Smooth muscle cell (in vitro differentiated cells): ENCODE results near the gene DCTD. TPM values are rescaled to one million over a fixed set of nuclear protein-coding genes. Genes with fewer than 3 reads are reported as not detected.

Experiments
- DNase-seq: peaks from one replicate; lab custom pipeline; 2025; ENCODE audit not compliant: unreplicated experiment; lab: John Stamatoyannopoulos, UW
- H2AFZ ChIP-seq: fragments of 200-600 bp; sonication (generic); 2 replicates; pipeline ENCODE4 v1.6.0; 2016; ENCODE audit warnings: antibody characterized with exemption, low read depth, mild to moderate bottlenecking
- H3F3A ChIP-seq: fragments of 200-600 bp; sonication (generic); 2 replicates; pipeline ENCODE4 v1.6.0; 2017; ENCODE audit warnings: antibody characterized with exemption, low read depth
- H3K27ac ChIP-seq: fragments of 200-600 bp; sonication (generic); 2 replicates; pipeline ENCODE4 v1.5.1; 2016; ENCODE audit warnings: low read depth, mild to moderate bottlenecking
- H3K27me3 ChIP-seq: fragments of 200-600 bp; sonication (generic); 2 replicates; pipeline ENCODE4 v1.6.1; 2016; ENCODE audit warnings: low read depth, mild to moderate bottlenecking
- H3K36me3 ChIP-seq: fragments of 200-600 bp; sonication (generic); 2 replicates; pipeline ENCODE4 v1.5.1; 2016; ENCODE audit warnings: low read depth
- H3K4me1 ChIP-seq: fragments of 200-600 bp; sonication (generic); 2 replicates; pipeline ENCODE4 v1.5.1; 2016; ENCODE audit warnings: low read depth
- H3K4me2 ChIP-seq: fragments of 200-600 bp; sonication (generic); 2 replicates; pipeline ENCODE4 v1.6.0; 2016; ENCODE audit warnings: mild to moderate bottlenecking
- H3K4me3 ChIP-seq: fragments of 200-600 bp; sonication (generic); 2 replicates; pipeline ENCODE4 v1.5.1; 2016; ENCODE audit warnings: mild to moderate bottlenecking
- H3K79me2 ChIP-seq: fragments of 200-600 bp; sonication (generic); 2 replicates; pipeline ENCODE4 v1.6.0; 2016; ENCODE audit warnings: low read depth, mild to moderate bottlenecking
- H3K9ac ChIP-seq: fragments of 200-600 bp; sonication (generic); 2 replicates; pipeline ENCODE4 v1.6.0; 2016; ENCODE audit warnings: low read depth
- H3K9me3 ChIP-seq: fragments of 200-600 bp; sonication (generic); replicated peaks from 2 replicates; pipeline ENCODE4 v1.5.1; 2016; ENCODE audit warnings: low read depth
- H4K20me1 ChIP-seq: fragments of 200-600 bp; sonication (generic); 2 replicates; pipeline ENCODE4 v1.6.0; 2016; ENCODE audit warnings: low read depth
- CTCF ChIP-seq: fragments of 200-600 bp; sonication (generic); IDR thresholded peaks from 2 replicates; pipeline ENCODE4 v1.5.1; 2017; ENCODE audit warnings: borderline replicate concordance, mild to moderate bottlenecking, antibody characterized with exemption; ENCODE audit not compliant: insufficient read depth, poor library complexity, severe bottlenecking
- WGBS: methylation state at CpG from one replicate; pipeline ENCODE4 v1.1.7; 2016; ENCODE audit warnings: low lambda C conversion rate; 5-methylcytosine and 5-hydroxymethylcytosine counted together
- polyA plus RNA-seq: library from polyadenylated mRNA; unstranded; fragments of >200 nt; fragmentation: Nextera tagmentation; extraction: Ambion mirVana; gene quantifications from 2 replicates; pipeline ENCODE4 v1.2.1, GENCODE V29; 2016
- total RNA-seq: library from RNA; depleted of rRNA; stranded (reverse); fragments of >200 nt; gene quantifications from 2 replicates; pipeline ENCODE4 v1.2.3, GENCODE V29; 2014

Gene DCTD
- total and polyA plus RNA-seq, 2 experiments from 2014 or later, result 84.4 to 85.3 TPM

GRCh38 chr4:182843808-182844325 is 73.3 kb downstream of the DCTD start:
- Histone ChIP-seq H3K4me3 (no peak overlapping the region), H2AFZ (no peak overlapping the region), H3K36me3 (no peaks in the 10 kb centered on the region), H3K27ac (no peak overlapping the region), H3K79me2 (no peaks in the 10 kb centered on the region), H3K9me3 (no peaks in the 10 kb centered on the region), H3K4me1 (no peaks in the 10 kb centered on the region), H3F3A (no peaks in the 10 kb centered on the region), H3K4me2 (no peak overlapping the region), H3K9ac (no peak overlapping the region), H3K27me3 (no peaks in the 10 kb centered on the region), H4K20me1 (no peaks in the 10 kb centered on the region)
- 87% methylated on average over 9 of the region's 9 CpGs for WGBS
- TF ChIP-seq CTCF, result no peak
- DNase-seq, result no peak

GRCh38 chr4:182842759-182843390 is 74.3 kb downstream of the DCTD start:
- no peaks in the 10 kb centered on the region for H4K20me1 ChIP-seq
- no peak overlapping the region for H3K27ac ChIP-seq
- no peaks in the 10 kb centered on the region for H3F3A ChIP-seq
- no peak for DNase-seq
- H2AFZ ChIP-seq, result no peak overlapping the region
- no peaks in the 10 kb centered on the region for H3K79me2 ChIP-seq
- H3K4me1 ChIP-seq, result no peaks in the 10 kb centered on the region
- no peaks in the 10 kb centered on the region for H3K27me3 ChIP-seq
- no peak overlapping the region for H3K4me3 ChIP-seq
- no peak overlapping the region for H3K9ac ChIP-seq
- H3K36me3 ChIP-seq, result no peaks in the 10 kb centered on the region
- no peak overlapping the region for H3K4me2 ChIP-seq
- no peak for TF ChIP-seq CTCF
- 85% methylated on average over 17 of the region's 17 CpGs for WGBS
- H3K9me3 ChIP-seq, result no peaks in the 10 kb centered on the region

- no peaks in the 10 kb centered on the region for H3K36me3 ChIP-seq
- H2AFZ ChIP-seq, result no peak overlapping the region
- H3K4me3 ChIP-seq, result no peak overlapping the region
- no peak overlapping the region for H3K4me2 ChIP-seq
- no peak overlapping the region for H3K27ac ChIP-seq
- WGBS, result 93% methylated on average over 11 of the region's 11 CpGs
- no peaks in the 10 kb centered on the region for H3F3A ChIP-seq
- H3K9ac ChIP-seq, result no peak overlapping the region
- no peaks in the 10 kb centered on the region for H4K20me1 ChIP-seq
- no peaks in the 10 kb centered on the region for H3K79me2 ChIP-seq
- no peak for TF ChIP-seq CTCF
- H3K27me3 ChIP-seq, result no peaks in the 10 kb centered on the region
- no peaks in the 10 kb centered on the region for H3K4me1 ChIP-seq
- no peak for DNase-seq
- H3K9me3 ChIP-seq, result no peaks in the 10 kb centered on the region
Observed at GRCh38 chr4:182842104-182842600, 75.0 kb downstream of the DCTD start.

- TF ChIP-seq CTCF, result no peak
- H3K4me3 ChIP-seq, result no peak overlapping the region
- WGBS, result 94% methylated on average over 10 of the region's 10 CpGs
Observed at GRCh38 chr4:182840108-182840507, 77.1 kb downstream of the DCTD start.

More at GRCh38 chr4:182840108-182840507, 77.1 kb downstream of the DCTD start:
- no peak overlapping the region for H3K9ac ChIP-seq
- H3K4me2 ChIP-seq, result no peak overlapping the region
- peaks cover 1% of the 10 kb centered on the region for H3K27me3 ChIP-seq
- no peak for DNase-seq
- no peaks in the 10 kb centered on the region for H3K9me3 ChIP-seq
- no peak overlapping the region for H3K27ac ChIP-seq
- H4K20me1 ChIP-seq, result no peaks in the 10 kb centered on the region
- H3K79me2 ChIP-seq, result no peaks in the 10 kb centered on the region
- no peaks in the 10 kb centered on the region for H3K36me3 ChIP-seq
- no peaks in the 10 kb centered on the region for H3F3A ChIP-seq
- H2AFZ ChIP-seq, result no peak overlapping the region
- H3K4me1 ChIP-seq, result no peaks in the 10 kb centered on the region
